HG03097 (cell line): ENCODE data around the gene ABR.
"Not testable (repeated sequence)": the region's sequence is repeated elsewhere in the genome, so short reads cannot be mapped to it uniquely, and the experiment has no call there.

ENCODE experiments used
- ATAC-seq: cut with Tn5 transposase; IDR thresholded peaks from one replicate; pipeline ENCODE4 v1.9.1; 2021; ENCODE audit not compliant: unreplicated experiment, low FRiP score

ABR gene

GRCh38 chr17:1174263-1174880, 5.4 kb downstream of the ABR start:
- no peak for ATAC-seq

GRCh38 chr17:1173432-1174262, 6.1 kb downstream of the ABR start:
- ATAC-seq: no peak

GRCh38 chr17:1171953-1172352, 7.8 kb downstream of the ABR start:
- ATAC-seq: no peak

GRCh38 chr17:1170739-1171138, 9.0 kb downstream of the ABR start:
- ATAC-seq: no peak

GRCh38 chr17:1169929-1170312, 9.9 kb downstream of the ABR start:
- ATAC-seq: no peak

- no peak for ATAC-seq
Measured at GRCh38 chr17:1169221-1169928, 10.4 kb downstream of the ABR start.

- ATAC-seq: no peak
Measured at GRCh38 chr17:1168533-1169220, 11.1 kb downstream of the ABR start.

GRCh38 chr17:1166276-1166675, 13.5 kb downstream of the ABR start:
- ATAC-seq: no peak

- no peak for ATAC-seq
Measured at GRCh38 chr17:1165836-1166235, 13.9 kb downstream of the ABR start.

- ATAC-seq: no peak
Measured at GRCh38 chr17:1164935-1165556, 14.7 kb downstream of the ABR start.

- ATAC-seq: no peak
Measured at GRCh38 chr17:1162116-1162855, 17.5 kb downstream of the ABR start.

- ATAC-seq: no peak
Measured at GRCh38 chr17:1160591-1161390, 19.0 kb downstream of the ABR start.

GRCh38 chr17:1159431-1160180, 20.2 kb downstream of the ABR start:
- ATAC-seq: no peak

- no peak for ATAC-seq
Measured at GRCh38 chr17:1158879-1159278, 20.9 kb downstream of the ABR start.

GRCh38 chr17:1156864-1157263, 22.9 kb downstream of the ABR start:
- ATAC-seq: no peak

GRCh38 chr17:1154704-1155103, 25.1 kb downstream of the ABR start:
- ATAC-seq: no peak

GRCh38 chr17:1153795-1154546, 25.8 kb downstream of the ABR start:
- ATAC-seq: no peak

- not testable (repeated sequence) for ATAC-seq
Measured at GRCh38 chr17:1152582-1152981, 27.2 kb downstream of the ABR start.
